ENCODE results near the gene TPCN2. TPM values are rescaled to one million over a fixed set of nuclear protein-coding genes. Genes with fewer than 3 reads are reported as not detected.

TPCN2 gene
- total RNA-seq, 1 experiment from 2014 or later = 16.3 TPM

- ChIA-PET POLR2A (interaction anchor here (0.7 kb wide), 1 partner anchor 245 kb away, joined by 3 read pairs; no protein-coding TSS in a partner anchor), CTCF (interaction anchor here (1.0 kb wide), 2 partner anchors 532 to 536 kb away, joined by 3 to 4 read pairs; no protein-coding TSS in a partner anchor)
- no peak overlapping the region for H3K27ac Mint-ChIP-seq (ENCODE audit: low read depth, unreplicated experiment)
- H3K4me1 Mint-ChIP-seq (ENCODE audit: insufficient read depth, unreplicated experiment) = no peaks in the 10 kb centered on the region
- peaks cover 11% of the 10 kb centered on the region for H3K27me3 Mint-ChIP-seq (ENCODE audit: insufficient read depth, unreplicated experiment)
- H3K9me3 Mint-ChIP-seq (ENCODE audit: unreplicated experiment) = peaks cover 11% of the 10 kb centered on the region
- no TSS peak for BruUV-seq (replicated peaks)
- no peaks in the 10 kb centered on the region for H3K36me3 Mint-ChIP-seq (ENCODE audit: insufficient read depth, unreplicated experiment)
- intact Hi-C loops (cut with micrococcal nuclease) = no loop called here
- no peak for TF ChIP-seq CTCF (IDR thresholded peaks at IDR 0.05; ENCODE audit: unreplicated experiment)
- no peak for DNase-seq (ENCODE audit: unreplicated experiment)
- H3K4me3 Mint-ChIP-seq (ENCODE audit: unreplicated experiment) = no peak overlapping the region
Observed at GRCh38 chr11:69108030-69108429, 59.3 kb downstream of the TPCN2 start.

GRCh38 chr11:69108559-69108958 lies 59.8 kb downstream of the TPCN2 start:
- intact Hi-C loops (cut with micrococcal nuclease) = no loop called here
- H3K4me1 Mint-ChIP-seq (ENCODE audit: insufficient read depth, unreplicated experiment) = no peaks in the 10 kb centered on the region
- no peak overlapping the region for H3K27ac Mint-ChIP-seq (ENCODE audit: low read depth, unreplicated experiment)
- no peak overlapping the region for H3K4me3 Mint-ChIP-seq (ENCODE audit: unreplicated experiment)
- no peak for DNase-seq (ENCODE audit: unreplicated experiment)
- POLR2A ChIA-PET = interaction anchor here (0.9 kb wide), 1 partner anchor 14 kb away, joined by 4 read pairs; no protein-coding TSS in a partner anchor
- CTCF ChIA-PET = interaction anchor here (1.0 kb wide), 2 partner anchors 531 to 535 kb away, joined by 3 to 4 read pairs; no protein-coding TSS in a partner anchor
- no TSS peak for BruUV-seq (replicated peaks)
- H3K27me3 Mint-ChIP-seq (ENCODE audit: insufficient read depth, unreplicated experiment) = peaks cover 11% of the 10 kb centered on the region
- peaks cover 11% of the 10 kb centered on the region for H3K9me3 Mint-ChIP-seq (ENCODE audit: unreplicated experiment)
- TF ChIP-seq CTCF (IDR thresholded peaks at IDR 0.05; ENCODE audit: unreplicated experiment) = no peak
- no peaks in the 10 kb centered on the region for H3K36me3 Mint-ChIP-seq (ENCODE audit: insufficient read depth, unreplicated experiment)

GRCh38 chr11:69109101-69109500 lies 60.4 kb downstream of the TPCN2 start:
- Mint-ChIP-seq H3K27ac (ENCODE audit: low read depth, unreplicated experiment) (no peak overlapping the region), H3K36me3 (ENCODE audit: insufficient read depth, unreplicated experiment) (no peaks in the 10 kb centered on the region), H3K4me3 (ENCODE audit: unreplicated experiment) (no peak overlapping the region), H3K9me3 (ENCODE audit: unreplicated experiment) (peaks cover 11% of the 10 kb centered on the region), H3K27me3 (ENCODE audit: insufficient read depth, unreplicated experiment) (peaks cover 11% of the 10 kb centered on the region), H3K4me1 (ENCODE audit: insufficient read depth, unreplicated experiment) (no peaks in the 10 kb centered on the region)
- ChIA-PET CTCF (interaction anchor here (0.6 to 1.0 kb wide), 2 partner anchors 9 to 535 kb away, joined by 3 to 4 read pairs; no protein-coding TSS in a partner anchor), POLR2A (interaction anchor here (0.9 kb wide), 1 partner anchor 13 kb away, joined by 4 read pairs; no protein-coding TSS in a partner anchor)
- no TSS peak for BruUV-seq (replicated peaks)
- intact Hi-C loops (cut with micrococcal nuclease) = no loop called here
- no peak for TF ChIP-seq CTCF (IDR thresholded peaks at IDR 0.05; ENCODE audit: unreplicated experiment)
- DNase-seq (ENCODE audit: unreplicated experiment) = no peak

GRCh38 chr11:69110451-69110850 lies 61.7 kb downstream of the TPCN2 start:
- ChIA-PET POLR2A (no interaction called here), CTCF (interaction anchor here (1.1 kb wide), 1 partner anchor 9 kb away, joined by 11 read pairs; no protein-coding TSS in a partner anchor)
- Mint-ChIP-seq H3K9me3 (ENCODE audit: unreplicated experiment) (peaks cover 11% of the 10 kb centered on the region), H3K27ac (ENCODE audit: low read depth, unreplicated experiment) (no peak overlapping the region), H3K4me1 (ENCODE audit: insufficient read depth, unreplicated experiment) (no peaks in the 10 kb centered on the region), H3K4me3 (ENCODE audit: unreplicated experiment) (no peak overlapping the region), H3K36me3 (ENCODE audit: insufficient read depth, unreplicated experiment) (no peaks in the 10 kb centered on the region), H3K27me3 (ENCODE audit: insufficient read depth, unreplicated experiment) (peaks cover 11% of the 10 kb centered on the region)
- no peak for TF ChIP-seq CTCF (IDR thresholded peaks at IDR 0.05; ENCODE audit: unreplicated experiment)
- intact Hi-C loops (cut with micrococcal nuclease) = no loop called here
- no TSS peak for BruUV-seq (replicated peaks)
- DNase-seq (ENCODE audit: unreplicated experiment) = no peak

Data from MCF 10A (cell line).